CD14-positive monocyte (primary cell): ENCODE measurements around the gene DHX40. TPM values are rescaled to one million over a fixed set of nuclear protein-coding genes. Genes with fewer than 3 reads are reported as not detected.

Source experiments
- DNase-seq, 3 donors: peaks; one replicate each; pipeline ENCODE4 v3.0.0-alpha.2; 2011 to 2022
- H2AFZ ChIP-seq: 2 replicates; pipeline ENCODE4 v1.6.0; 2012; ENCODE audit warnings: mild to moderate bottlenecking, low read depth, low read length, inconsistent platforms; ENCODE audit not compliant: insufficient read depth, poor library complexity, severe bottlenecking
- H3K27ac ChIP-seq, 2 donors: 1 replicate in 1 of 2; 2 replicates in 1 of 2; pipeline ENCODE4 v1.5.1; 2012 to 2013; ENCODE audit warnings: low read length in 2 of 2, control low read depth in 1 of 2, inconsistent platforms in 1 of 2, low read depth in 1 of 2, mild to moderate bottlenecking in 1 of 2
- H3K27me3 ChIP-seq, 2 donors: one replicate each; pipeline versions ENCODE4 v1.6.0 to v1.6.1; 2011 to 2013; ENCODE audit warnings: low read length in 2 of 2; ENCODE audit not compliant: control insufficient read depth in 2 of 2, insufficient read depth in 2 of 2
- H3K36me3 ChIP-seq, 2 donors: replicated peaks in 1 of 2; 1 replicate in 1 of 2; 2 replicates in 1 of 2; pipeline versions ENCODE4 v1.5.1 to v1.6.1; 2012 to 2013; ENCODE audit warnings: low read length in 2 of 2, control low read depth in 1 of 2, inconsistent platforms in 1 of 2, mild to moderate bottlenecking in 1 of 2; ENCODE audit not compliant: insufficient read depth in 2 of 2, control insufficient read depth in 1 of 2
- H3K4me1 ChIP-seq, 2 donors: 1 replicate in 1 of 2; 2 replicates in 1 of 2; pipeline versions ENCODE4 v1.5.1 to v1.6.1; 2012 to 2013; ENCODE audit warnings: low read length in 2 of 2, control low read depth in 1 of 2, inconsistent platforms in 1 of 2, mild to moderate bottlenecking in 1 of 2, moderate library complexity in 1 of 2; ENCODE audit not compliant: insufficient read depth in 2 of 2, control insufficient read depth in 1 of 2
- H3K4me2 ChIP-seq: replicated peaks from 2 replicates; pipeline ENCODE3; 2012; ENCODE audit warnings: low read length, moderate library complexity, mild to moderate bottlenecking; ENCODE audit not compliant: poor library complexity, severe bottlenecking; ENCODE audit errors: extremely low read depth
- H3K4me3 ChIP-seq, 3 experiments: fragments of 200-600 bp in 1 of 3; sonication (generic) in 1 of 3; replicated peaks in 1 of 3; 1 replicate in 2 of 3; 2 replicates in 1 of 3; pipeline ENCODE4 v1.5.1; 2011 to 2013; ENCODE audit warnings: low read length in 3 of 3, mild to moderate bottlenecking in 3 of 3, control low read depth in 2 of 3, low read depth in 2 of 3, inconsistent platforms in 1 of 3, moderate library complexity in 1 of 3
- H3K79me2 ChIP-seq: 2 replicates; pipeline ENCODE4 v1.6.0; 2012; ENCODE audit warnings: mild to moderate bottlenecking, control low read depth, inconsistent platforms, low read length, moderate library complexity; ENCODE audit not compliant: insufficient read depth
- H3K9ac ChIP-seq: 2 replicates; pipeline ENCODE4 v1.6.0; 2017; ENCODE audit warnings: low read length, mild to moderate bottlenecking; ENCODE audit not compliant: insufficient read depth, poor library complexity, severe bottlenecking
- H3K9me3 ChIP-seq, 2 donors: replicated peaks in 1 of 2; 1 replicate in 1 of 2; 2 replicates in 1 of 2; pipeline versions ENCODE4 v1.5.1 to v1.6.1; 2012 to 2013; ENCODE audit warnings: low read length in 2 of 2, control low read depth in 1 of 2; ENCODE audit not compliant: control insufficient read depth in 1 of 2, insufficient read depth in 1 of 2
- H4K20me1 ChIP-seq: 2 replicates; pipeline ENCODE4 v1.6.0; 2012; ENCODE audit warnings: mild to moderate bottlenecking, low read length, control low read depth, moderate library complexity; ENCODE audit not compliant: insufficient read depth
- H3K27ac Mint-ChIP-seq, 7 donors: one replicate each; pipeline ENCODE4 v1.8.0; 2020; ENCODE audit warnings: mild to moderate bottlenecking in 7 of 7, mixed read lengths in 7 of 7, moderate library complexity in 6 of 7, inconsistent platforms in 2 of 7
- H3K27me3 Mint-ChIP-seq, 3 donors: one replicate each; pipeline ENCODE4 v1.8.0; 2021 to 2022; ENCODE audit warnings: low read depth in 3 of 3, mild to moderate bottlenecking in 3 of 3, mixed read lengths in 3 of 3, moderate library complexity in 3 of 3, inconsistent platforms in 1 of 3
- H3K36me3 Mint-ChIP-seq, 2 donors: one replicate each; pipeline ENCODE4 v1.8.0; 2020; ENCODE audit warnings: mixed read lengths in 2 of 2, inconsistent platforms in 1 of 2, mild to moderate bottlenecking in 1 of 2
- H3K4me1 Mint-ChIP-seq: one replicate; pipeline ENCODE4 v1.8.0; 2020; ENCODE audit warnings: mild to moderate bottlenecking, mixed read lengths
- H3K4me3 Mint-ChIP-seq, 2 donors: one replicate each; pipeline ENCODE4 v1.8.0; 2020; ENCODE audit warnings: mild to moderate bottlenecking in 2 of 2, mixed read lengths in 2 of 2, moderate library complexity in 1 of 2
- H3K9me3 Mint-ChIP-seq, 7 donors: one replicate each; pipeline ENCODE4 v1.8.0; 2020 to 2022; ENCODE audit warnings: mixed read lengths in 7 of 7, mild to moderate bottlenecking in 6 of 7, moderate library complexity in 6 of 7, inconsistent platforms in 2 of 7
- CTCF ChIP-seq: fragments of 200-600 bp; IDR thresholded peaks from one replicate; pipeline ENCODE4 v1.8.0; 2022; ENCODE audit warnings: antibody characterized with exemption, mild to moderate bottlenecking
- WGBS: methylation state at CpG from one replicate; pipeline ENCODE4 v1.1.5; 2013; ENCODE audit warnings: missing lambda C conversion rate; ENCODE audit not compliant: insufficient coverage; 5-methylcytosine and 5-hydroxymethylcytosine counted together
- intact Hi-C, 2 donors: fragments of 100-400 bp; cut with micrococcal nuclease; formaldehyde crosslinking; loops; one replicate each; pipeline versions ENCODE4 v1.15.0 to v1.15.1; 2023
- polyA plus RNA-seq, 3 donors: library from polyadenylated mRNA; depleted of rRNA in 1 of 3; unstranded in 2 of 3; stranded (reverse) in 1 of 3; fragments of 300-500 nt in 2 of 3; fragments of >200 nt in 1 of 3; fragmentation: Illumina TruSeq in 2 of 3; gene quantifications; 1 replicate in 2 of 3; 2 replicates in 1 of 3; pipeline ENCODE4 v1.2.3, GENCODE V29; 2012 to 2021

DHX40 gene
- polyA plus RNA-seq, 3 donors = 12.4 to 22.0 (median 21.0) TPM

GRCh38 chr17:59623151-59623550 is 57.7 kb downstream of the DHX40 start:
- Histone ChIP-seq H3K9ac (no peak overlapping the region), H3K27ac (peak overlapping the region in 1 of 2 donors; percentile 98), H3K4me2 (peak overlapping the region; percentile 84), H2AFZ (no peak overlapping the region), H3K79me2 (peaks cover 93% of the 10 kb centered on the region), H3K4me3 (peak overlapping the region in 1 of 3 experiments; percentile 100), H3K27me3 (no peaks in the 10 kb centered on the region), H3K4me1 (peaks cover 52 to 69% of the 10 kb centered on the region in 2 donors), H3K36me3 (no peaks in the 10 kb centered on the region), H4K20me1 (peaks cover 76% of the 10 kb centered on the region), H3K9me3 (no peaks in the 10 kb centered on the region)
- Mint-ChIP-seq H3K4me3 (no peak overlapping the region), H3K4me1 (peaks cover 61% of the 10 kb centered on the region), H3K9me3 (no peaks in the 10 kb centered on the region), H3K27me3 (peaks cover 0 to 1% (median 0%) of the 10 kb centered on the region in 3 donors), H3K27ac (peak overlapping the region in 4 of 7 donors; percentile 8 to 58 (median 30)), H3K36me3 (peaks cover 0 to 8% of the 10 kb centered on the region in 2 donors)
- intact Hi-C loops = loop anchor here in 1 of 2 donors (10.0 kb wide), 1 partner anchor 222 kb away; no protein-coding TSS in a partner anchor
- no peak for DNase-seq
- no peak for TF ChIP-seq CTCF
- no CpG with 5 or more reads among the region's 2 CpGs for WGBS

- Histone ChIP-seq H3K9ac (no peak overlapping the region), H3K36me3 (peaks cover 0 to 8% of the 10 kb centered on the region in 2 donors), H3K4me1 (peaks cover 46 to 68% of the 10 kb centered on the region in 2 donors), H2AFZ (no peak overlapping the region), H3K4me2 (peak overlapping the region; percentile 49), H3K9me3 (no peaks in the 10 kb centered on the region), H3K27me3 (no peaks in the 10 kb centered on the region), H3K4me3 (peak overlapping the region in 1 of 3 experiments; percentile 1), H4K20me1 (peaks cover 100% of the 10 kb centered on the region), H3K79me2 (peaks cover 100% of the 10 kb centered on the region), H3K27ac (peak overlapping the region; percentile 59 to 72)
- intact Hi-C loops = loop anchor here in 1 of 2 donors (10.0 kb wide), 1 partner anchor 218 kb away; no protein-coding TSS in a partner anchor
- H3K4me1 Mint-ChIP-seq = peaks cover 63% of the 10 kb centered on the region
- WGBS = 100% methylated on average over 1 of the region's 5 CpGs
- H3K9me3 Mint-ChIP-seq = no peaks in the 10 kb centered on the region
- H3K4me3 Mint-ChIP-seq = no peak overlapping the region
- TF ChIP-seq CTCF = no peak
- H3K36me3 Mint-ChIP-seq = peaks cover 4 to 24% of the 10 kb centered on the region in 2 donors
- peak overlapping the region in 6 of 7 donors; percentile 25 to 84 (median 68) for H3K27ac Mint-ChIP-seq
- H3K27me3 Mint-ChIP-seq = no peaks in the 10 kb centered on the region
- no peak for DNase-seq
Observed at GRCh38 chr17:59626756-59627155, 61.3 kb downstream of the DHX40 start.
